NCI-H128 (cell line): ENCODE measurements around the gene KAT6B.
"Not testable (repeated sequence)": the region's sequence is repeated elsewhere in the genome, so short reads cannot be mapped to it uniquely, and the experiment has no call there.

Source experiments
- DNase-seq: peaks from one replicate; lab custom pipeline; 2025; ENCODE audit not compliant: unreplicated experiment; lab: John Stamatoyannopoulos, UW

KAT6B gene

DNA sequence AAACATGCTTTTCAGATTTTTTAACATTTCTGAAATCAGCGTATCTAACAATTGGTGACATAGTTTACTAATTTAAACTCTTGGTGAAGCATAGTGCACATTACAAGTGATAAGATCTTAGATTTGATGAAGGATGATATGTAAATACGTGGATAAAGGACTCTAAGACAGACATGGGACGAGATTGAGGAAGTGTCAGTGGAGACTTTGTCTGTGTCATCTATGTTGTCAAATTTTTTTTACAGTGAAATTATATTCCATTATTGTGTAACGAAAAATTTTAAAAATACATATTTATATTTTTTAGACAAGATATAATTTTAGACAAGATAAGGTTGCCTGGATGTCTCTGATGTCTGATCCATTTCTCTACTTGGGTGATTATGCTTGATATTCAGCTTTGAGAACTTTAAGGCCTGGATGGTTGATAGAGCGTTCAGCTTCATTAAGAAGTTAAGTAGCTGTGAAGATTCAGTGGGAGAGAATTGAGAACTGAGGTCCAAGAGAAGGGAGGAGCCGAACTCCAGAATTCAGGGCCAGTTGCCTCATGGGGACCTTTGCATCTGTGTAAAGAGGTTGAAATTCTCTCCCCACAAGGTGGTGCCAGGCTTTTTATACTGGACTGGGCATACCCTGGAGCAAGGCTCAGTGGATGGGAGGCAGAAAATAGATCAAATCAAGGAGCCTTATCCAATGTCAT, 62.7 kb downstream of the KAT6B start:
- no peak for DNase-seq

DNA sequence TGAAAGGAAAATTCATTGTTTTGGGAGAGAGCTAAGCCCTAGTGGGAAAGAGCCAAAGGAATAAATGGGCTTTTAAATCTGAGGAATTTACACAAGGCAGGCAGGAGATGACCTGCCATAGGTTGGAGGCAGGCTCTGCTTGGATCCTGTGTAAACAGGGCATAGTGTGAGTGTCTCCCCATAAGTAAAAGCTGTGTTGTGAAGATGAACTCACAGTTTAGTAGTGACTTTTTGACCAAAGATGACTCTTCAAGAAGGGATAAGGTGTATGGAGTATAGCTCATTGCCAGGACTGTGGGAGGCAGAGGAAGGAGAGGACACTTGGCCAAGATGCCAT, 63.2 kb downstream of the KAT6B start:
- DNase-seq = no peak

DNA sequence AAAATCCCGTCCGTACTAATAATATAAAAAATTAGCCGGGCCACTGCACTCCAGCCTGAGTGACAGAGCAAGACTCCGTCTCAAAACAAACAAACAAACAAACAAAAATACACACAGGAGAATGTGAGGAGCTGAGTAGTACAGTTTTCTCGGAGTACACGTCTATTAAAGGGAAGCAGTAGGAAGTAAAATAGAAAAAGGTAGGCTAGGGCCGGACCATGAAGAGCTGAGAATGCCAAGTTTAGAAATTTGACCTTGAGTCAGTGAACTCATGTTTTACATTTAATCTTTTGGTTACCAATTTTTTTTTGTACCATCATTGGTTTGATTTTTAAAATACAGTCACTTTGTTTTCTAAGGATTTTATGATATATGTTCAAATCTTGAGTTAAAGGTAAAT, 64.1 kb downstream of the KAT6B start:
- DNase-seq = no peak

DNA sequence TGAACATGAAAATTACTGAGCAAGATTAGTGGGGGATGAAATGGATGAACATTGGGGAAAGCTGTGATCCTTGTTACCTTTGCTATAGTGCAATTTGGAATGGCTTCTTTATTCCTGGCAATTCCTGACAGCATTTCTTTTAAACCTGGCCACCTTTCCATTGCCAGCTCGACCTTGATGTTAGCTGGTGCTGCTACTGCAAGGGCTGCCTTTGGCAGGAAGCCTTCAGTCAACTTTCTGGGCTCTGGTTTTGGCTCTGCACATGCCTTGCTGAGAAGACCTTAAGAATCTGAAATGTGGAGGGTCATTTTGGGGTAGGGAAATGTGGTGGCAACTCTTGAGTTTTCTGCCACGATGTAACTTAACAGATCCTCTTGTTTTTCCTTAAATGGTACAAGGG, 64.7 kb downstream of the KAT6B start:
- DNase-seq = no peak

DNA sequence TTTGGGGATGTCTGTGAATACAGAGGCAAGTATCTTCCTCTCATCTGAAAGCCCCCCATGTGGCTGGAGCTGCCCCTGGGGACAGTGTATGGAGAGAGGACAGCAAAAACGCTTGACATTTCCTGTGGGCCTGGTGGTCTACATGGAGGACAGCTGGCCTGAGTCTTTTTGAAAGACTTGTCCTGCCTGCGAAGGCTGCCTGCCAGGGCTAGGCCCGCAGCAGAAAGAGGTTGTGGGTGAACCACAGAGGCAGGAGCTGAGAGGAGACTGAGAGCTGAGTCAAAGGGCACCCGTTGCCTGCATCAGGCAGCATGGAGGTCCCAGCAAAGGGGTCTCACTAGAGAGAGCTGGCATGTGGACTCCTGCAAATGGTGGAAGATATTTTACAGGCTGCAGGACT, 66.4 kb downstream of the KAT6B start:
- DNase-seq = no peak

- DNase-seq = not testable (repeated sequence)
Measured at GRCh38 chr10:74893329-74893728, 66.9 kb downstream of the KAT6B start.

- DNase-seq = no peak
Measured at GRCh38 chr10:74896788-74897527, 70.6 kb downstream of the KAT6B start.

DNA sequence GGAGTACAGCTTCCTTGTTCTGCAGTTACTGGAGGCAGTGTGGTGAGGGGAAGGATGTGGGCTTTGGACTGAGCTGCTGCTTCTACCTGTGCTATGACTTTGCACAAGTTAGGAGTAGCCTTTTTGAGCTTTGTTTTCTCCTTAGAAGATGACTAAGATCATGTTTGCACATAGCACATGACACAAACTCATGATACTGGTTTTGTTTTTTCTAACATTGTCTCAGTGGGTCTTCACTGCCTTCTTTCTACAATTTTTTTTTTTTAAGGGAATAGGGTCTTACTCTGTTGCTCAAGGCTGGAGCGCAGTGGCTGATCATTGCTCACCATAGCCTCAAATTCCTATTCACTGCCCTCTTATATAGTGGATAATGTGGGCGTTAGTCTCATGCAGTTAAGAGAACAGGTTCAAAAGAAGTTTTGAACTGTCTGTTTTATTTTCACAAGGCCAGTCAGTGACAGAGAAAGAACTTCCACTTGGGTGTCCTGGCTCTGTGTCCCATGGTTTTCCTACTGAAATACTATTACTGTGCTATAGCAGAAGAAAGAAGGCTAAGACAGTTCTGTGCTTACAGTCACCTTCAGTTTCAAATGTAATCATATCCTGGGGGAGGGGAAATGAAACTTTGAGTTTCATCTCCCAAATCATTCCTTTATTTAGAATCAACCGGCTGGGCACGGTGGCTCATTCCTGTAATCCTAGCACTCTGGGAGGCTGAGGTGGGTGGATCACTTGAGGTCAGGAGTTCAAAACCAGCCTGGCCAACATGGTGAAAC, 72.0 kb downstream of the KAT6B start:
- no peak for DNase-seq

- DNase-seq = no peak
Measured at GRCh38 chr10:74900297-74900696, 73.9 kb downstream of the KAT6B start.

DNA sequence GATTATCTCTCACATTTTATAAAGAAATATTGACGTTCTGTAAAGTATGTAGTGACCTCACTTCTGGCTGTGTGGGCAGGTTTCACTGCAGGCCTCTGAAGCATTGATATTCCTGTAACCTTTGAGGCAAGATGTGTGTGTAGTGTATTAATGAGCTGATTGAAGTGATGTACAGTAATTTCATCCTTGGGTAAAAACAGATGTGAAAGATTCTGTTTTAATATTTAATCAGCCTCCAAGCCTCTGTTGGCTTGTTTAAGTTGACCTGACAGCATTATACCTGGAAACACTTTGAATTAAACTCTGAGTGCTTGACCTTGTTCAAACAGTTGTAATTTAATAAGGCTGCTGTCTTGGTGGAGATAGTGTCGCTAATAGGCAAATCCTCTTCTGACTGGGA, 74.9 kb downstream of the KAT6B start:
- DNase-seq = no peak

DNA sequence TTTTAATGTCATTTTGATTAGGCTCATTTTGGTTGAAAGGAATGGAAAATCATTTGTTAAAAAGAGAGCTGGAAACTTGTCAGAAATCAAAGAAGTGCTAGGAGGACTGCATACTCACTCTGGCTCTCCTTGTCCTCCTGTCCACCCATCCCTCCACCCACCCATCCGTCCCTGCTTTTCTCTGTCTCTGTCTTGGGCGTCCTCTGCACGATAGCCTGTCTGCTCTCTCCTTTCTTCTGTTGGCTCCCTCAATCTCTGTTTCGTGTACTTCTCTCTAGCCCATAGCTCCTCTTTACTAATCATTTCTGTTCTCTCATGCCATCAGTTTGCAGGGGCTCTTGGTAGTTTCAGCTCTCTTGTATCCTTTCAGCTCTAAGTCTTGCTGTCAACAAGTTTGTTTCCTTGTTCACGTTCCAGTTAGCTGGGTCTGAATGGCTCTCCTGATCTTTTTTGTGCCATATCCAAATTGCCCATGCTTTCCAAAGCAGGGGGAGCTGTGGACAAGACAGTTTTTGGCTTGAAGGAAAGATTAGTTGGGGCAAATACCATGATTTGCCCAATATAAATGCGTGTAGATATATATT, 75.6 kb downstream of the KAT6B start:
- no peak for DNase-seq

DNA sequence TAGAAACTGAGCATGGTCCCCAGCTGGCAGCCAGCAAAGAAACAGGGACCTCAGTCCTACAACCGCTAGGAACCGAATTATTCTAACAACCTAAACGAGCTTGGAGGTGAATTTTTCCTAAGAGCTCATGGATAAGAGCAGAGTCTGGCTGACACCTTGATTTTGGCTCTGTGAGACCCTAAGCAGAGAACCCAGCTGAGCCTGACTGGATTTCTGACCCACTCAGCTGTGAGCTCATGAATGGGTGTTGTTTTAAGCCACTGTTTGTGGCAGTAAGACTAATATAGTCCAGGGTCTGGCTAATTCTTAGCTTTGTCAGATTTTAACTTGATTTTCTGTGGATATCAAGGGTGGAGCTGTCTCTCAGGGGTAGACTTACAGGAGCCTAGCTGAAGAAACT, 77.1 kb downstream of the KAT6B start:
- no peak for DNase-seq

DNA sequence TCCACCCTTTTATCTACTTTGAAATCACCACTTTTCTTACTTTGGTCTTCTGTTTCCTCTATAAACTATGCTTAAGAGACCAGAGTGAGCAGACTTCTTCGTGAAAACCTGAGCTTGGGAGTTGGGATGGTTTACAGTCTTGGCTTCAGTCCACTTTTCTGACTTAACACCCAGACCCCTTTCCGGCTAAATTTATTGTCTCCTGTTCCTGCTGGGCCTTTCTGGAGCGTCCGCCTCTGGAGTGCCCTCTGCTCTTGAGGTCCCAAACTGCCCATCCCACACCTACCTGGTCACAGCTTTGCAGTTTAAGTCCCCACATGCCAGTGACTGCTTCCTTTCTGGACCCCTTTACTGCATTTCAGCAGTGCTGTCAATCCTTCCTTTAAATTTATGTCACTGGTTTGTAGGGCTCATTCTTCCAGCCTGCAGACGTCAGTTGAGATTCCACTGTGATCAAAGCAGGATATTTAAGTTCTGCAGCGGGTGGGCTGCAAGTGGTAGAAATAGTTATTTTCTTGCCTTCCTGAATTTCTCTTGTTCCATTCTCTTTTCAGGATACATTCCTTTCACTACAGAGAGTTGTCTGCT, 80.3 kb downstream of the KAT6B start:
- DNase-seq = no peak

DNA sequence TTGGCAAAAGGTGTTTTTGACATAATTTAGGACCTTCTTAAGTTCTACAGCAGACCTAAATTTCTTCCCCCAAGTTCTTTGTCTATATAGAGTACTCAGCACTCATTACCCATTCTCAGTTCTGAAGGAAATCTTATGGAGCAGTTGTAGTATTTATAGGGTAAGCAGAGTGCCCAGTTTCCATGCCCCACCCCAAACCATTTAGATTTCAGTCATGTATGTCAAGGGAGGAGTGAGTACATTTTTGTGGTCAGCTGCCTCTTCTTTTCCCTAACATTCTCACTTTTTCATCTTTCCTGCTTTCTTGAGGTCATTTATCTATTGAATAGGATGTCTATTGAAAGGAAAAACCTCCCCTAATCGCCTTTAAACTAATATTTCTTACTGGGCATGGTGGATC, 83.3 kb downstream of the KAT6B start:
- DNase-seq = no peak

DNA sequence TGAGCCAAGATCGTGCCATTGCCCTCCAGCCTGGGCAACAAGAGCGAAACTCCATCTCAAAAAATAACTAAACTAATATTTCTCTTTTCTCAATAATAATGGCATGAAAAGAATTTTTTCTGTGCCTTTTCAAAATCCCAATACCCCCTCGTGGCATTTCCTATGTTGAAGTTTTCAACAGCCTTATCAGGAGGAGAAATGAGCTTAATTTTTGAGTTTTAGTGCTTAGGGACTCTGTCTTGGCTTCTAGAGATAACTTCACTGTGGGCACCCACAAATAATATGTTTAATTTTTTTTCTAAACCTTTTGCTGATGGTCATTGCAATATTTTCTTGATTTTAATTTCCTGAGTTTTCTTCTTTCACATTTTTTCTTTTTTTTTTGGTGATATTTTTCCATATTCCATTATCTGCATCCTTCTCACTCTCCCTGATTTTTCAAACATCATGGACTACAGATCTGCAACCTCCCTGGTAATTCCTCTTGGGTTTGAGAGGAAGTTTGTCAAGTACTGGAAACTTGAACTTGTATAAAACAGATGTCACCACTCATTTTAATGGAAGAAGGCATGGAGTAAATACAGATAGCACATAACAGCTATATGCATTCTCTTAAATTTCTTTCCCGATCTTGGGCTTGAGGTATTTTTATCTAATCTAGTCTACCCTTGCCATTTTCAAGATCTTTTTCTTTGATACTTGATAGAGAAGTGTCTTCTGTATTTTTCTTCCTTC, 84.0 kb downstream of the KAT6B start:
- no peak for DNase-seq

DNA sequence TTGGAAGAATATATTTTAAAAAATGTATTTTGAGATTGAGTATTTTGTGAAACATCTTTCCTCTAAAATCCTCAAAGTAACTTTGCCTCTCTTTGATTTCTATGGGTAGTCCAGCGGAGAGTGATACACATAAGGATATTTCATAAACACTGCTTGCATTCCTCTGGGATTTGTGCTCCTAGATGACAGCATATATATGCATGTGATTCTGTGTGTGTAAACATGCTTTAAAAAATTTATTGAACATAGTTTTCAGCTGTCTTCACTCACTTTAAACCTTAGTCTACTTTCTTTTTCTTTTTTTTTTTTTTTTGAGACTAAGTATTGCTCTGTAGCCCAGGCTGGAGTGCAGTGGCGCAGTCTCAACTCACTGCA, 84.6 kb downstream of the KAT6B start:
- DNase-seq = no peak

GRCh38 chr10:74912182-74912581, 85.8 kb downstream of the KAT6B start:
- no peak for DNase-seq

DNA sequence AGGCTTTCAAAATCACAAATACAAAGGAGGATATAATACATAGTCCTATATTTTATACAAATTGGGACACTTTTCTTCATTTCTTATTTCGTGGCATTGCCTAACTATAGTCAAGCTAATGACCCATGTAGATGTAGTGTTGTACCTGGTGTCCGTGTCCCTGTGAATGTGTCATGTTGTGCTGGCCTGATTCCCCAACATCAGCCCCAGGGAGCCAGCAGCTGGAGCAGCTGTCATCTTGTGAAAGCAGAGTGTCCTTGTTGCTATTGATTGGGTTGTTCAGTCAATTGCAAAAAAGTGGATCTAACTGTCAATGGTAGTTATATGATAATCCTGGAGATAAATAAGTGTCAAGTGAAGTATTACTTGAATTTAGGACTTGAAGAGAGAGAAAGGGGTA, 86.3 kb downstream of the KAT6B start:
- DNase-seq = no peak

DNA sequence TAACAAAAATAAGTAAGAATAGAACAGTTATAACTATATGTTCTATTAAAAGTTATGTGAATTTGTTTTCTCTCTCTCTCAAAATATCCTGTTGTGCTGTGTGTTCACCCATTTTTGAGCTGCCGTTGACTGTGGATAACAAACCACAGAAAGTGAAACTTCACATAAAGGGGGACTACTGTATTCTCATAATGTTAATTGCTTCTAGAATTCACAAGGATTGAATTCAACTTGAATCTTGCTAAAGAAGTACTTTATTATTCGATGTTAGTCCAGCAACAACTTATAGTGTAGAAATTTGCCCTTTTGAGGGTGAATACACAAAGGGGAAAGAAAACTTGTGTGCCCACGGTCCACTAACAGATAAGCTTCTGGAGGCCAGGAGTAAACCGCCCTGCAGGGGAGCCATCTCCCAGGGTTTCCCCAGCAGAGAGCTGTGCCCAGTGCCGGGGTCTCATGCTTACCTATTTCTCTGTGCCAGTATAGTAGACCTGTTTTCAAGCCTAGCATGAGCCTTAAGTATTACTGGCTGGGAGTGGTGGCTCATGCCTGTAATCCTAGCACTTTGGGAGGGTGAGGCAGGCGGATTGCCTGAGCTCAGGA, 87.1 kb downstream of the KAT6B start:
- no peak for DNase-seq

DNA sequence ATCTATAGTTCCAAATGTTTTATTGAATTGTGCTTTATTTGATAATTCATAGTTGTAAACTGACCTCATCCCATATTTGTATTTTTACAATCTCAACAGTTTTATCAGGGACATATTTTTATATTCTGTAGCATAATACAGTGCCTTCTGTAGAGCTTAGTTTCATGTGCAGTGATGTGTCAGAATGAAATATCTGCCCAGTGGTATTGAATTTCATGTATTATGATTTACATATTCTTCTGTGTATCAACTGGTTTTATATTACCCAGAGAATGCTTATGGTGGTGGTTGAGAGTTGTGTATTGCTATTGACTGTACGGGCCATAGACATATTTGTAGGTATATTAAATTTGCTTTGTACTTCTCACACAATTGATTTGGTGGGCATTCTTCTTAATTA, 89.9 kb downstream of the KAT6B start:
- no peak for DNase-seq
